Superior temporal gyrus (tissue), 1 donor: Measurements from ENCODE around the gene FAM241A.
A peak's percentile ranks its signal among the peaks of the same experiment; 100 is the strongest.
"Not testable (repeated sequence)": the region's sequence is repeated elsewhere in the genome, so short reads cannot be mapped to it uniquely, and the experiment has no call there.

Source experiments
- DNase-seq: peaks from one replicate; pipeline ENCODE4 v3.0.0-alpha.2; 2016; ENCODE audit errors: extremely low spot score

Gene FAM241A

DNA sequence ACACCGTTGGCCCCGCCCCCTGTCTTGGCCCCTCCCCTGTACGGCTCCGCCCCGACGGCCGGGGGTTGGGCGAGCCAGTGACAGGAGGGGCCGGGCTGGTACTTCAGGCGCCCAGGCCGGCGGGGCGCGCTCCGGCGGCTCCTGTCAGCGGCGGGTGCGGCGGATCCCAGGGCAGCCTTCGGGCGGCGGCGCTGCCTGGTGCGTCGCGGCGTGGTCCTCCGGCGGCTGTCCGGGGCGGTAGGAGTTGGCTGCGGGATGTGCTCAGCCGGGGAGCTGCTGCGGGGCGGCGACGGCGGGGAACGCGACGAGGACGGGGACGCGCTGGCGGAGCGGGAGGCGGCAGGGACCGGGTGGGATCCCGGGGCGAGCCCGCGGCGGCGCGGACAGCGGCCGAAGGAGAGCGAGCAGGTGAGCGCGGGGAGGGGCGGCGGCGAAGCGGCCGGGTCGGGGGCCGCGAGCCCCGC lies at the start of gene FAM241A:
FAM241A (plus strand) TSS at position 129 of the 464 bp plus-strand sequence; CDS start at position 256, 127 bp downstream.
- DNase-seq: no peak

DNA sequence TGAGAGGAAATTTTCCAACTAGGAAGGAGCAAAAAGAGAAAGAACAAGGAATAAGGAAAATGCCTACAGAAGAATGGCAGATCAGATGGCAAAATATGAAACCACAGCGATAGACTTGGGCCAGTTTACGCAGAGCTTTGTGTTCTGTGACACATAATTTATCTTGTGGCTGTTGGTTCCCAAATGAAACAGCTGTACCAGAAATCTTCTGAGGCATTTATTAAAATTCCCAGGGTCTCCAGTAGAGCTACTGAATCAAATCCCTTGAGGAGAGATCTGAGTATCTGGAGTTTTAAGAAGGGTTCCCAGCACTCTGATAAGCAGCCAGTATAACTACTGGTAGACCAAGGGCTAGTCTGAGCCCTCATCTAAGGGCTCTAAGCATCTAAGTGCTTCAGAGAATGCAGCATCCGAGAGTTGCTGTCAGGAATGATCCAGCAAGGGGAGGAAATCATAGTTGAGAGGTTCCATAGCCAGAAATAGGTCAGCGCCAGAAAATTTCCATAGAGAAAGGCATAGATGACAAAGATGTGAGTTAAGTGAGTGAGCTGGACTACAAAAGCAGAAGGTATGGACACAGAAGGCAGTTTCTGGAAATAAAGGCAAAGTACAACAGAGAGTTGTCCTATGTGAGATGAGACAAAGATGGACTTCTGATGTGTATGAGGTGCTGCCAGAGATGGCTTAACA lies 46.3 kb upstream of the FAM241A start:
- DNase-seq: no peak

DNA sequence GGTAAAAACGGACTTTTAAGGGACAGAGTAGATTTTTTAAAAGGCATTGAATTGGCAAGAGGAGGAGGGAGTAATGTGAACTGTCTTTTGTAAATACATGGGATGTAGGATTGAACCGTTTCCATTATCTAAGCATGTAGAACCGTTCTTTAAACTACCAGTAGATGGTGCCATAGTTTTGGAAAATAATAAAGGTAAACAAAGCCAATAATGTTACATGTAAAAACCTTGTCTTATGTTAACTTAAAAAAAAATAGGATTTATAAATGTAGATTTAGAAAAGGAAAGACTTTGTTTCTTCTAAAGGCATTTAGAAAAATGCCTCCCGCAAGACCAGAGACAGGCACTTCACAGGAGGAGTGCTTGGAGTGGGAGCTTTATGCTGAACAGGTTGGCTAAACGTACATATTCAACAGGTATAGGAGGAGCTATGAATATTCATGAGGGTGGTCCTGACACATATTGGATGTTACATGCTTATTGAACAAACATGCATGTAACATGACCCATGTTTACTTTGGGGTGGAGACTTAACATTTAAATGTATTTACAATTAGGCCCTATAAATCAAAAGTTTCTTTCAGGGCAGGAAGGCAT lies 45.5 kb upstream of the FAM241A start:
- DNase-seq: peak; percentile 90

DNA sequence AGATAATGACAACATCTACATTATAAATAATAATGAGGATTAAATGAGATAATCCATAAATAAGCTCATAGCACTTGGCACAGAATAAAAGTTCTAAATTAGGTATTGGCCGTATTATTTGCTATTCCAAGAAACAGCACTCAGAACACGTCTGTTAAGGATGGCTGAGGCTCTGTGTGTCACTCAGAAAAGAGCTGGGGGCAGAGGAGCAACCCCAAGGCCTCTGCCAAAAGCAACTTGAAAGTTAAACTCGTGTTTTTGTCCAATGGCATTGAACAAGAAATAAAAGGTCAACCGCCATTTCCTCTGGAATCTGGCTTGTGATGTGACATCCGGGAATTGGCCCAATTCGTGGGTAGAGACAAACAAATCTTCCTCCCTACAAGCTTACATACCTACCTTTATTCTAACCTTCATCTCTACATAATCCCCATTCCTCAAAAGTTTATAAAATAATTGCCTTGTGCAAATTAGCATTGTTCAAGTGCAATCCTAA lies 42.3 kb upstream of the FAM241A start:
- DNase-seq: no peak

DNA sequence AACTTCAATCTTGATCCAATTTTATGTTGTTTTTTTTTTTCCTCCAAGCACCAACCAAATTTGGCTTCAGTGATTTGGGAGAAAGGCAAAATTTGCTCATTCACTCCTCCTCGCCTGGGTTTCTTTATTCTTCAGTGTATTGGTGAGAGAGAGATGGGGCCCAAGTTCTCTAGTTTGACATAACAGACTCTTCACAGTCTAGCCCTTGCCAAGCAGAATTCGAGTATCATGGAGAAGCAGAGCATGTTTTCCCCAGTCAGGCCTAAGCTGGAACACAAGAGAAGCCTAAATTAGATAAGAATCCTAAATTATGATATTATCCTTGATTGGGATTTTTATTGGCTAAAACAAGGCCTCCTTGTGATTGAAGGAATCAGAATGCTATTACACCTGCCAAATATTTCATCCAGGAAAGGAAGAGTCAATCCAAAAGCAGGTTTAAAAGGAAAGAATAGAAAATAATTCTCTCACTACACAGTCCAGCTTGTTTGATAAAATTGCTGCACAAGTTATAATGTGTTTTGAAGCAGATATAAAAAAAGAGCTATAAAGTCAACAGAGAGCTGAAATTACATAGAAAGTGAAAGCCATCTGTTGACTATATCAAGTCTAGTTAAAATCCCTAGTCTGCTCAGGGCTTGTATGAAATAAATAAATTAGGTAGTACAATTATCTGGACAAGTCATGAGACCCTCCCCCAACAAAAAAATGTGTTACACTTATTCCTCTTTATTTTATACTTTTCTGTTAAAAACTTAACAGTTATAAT lies 39.9 kb upstream of the FAM241A start:
- no peak for DNase-seq

DNA sequence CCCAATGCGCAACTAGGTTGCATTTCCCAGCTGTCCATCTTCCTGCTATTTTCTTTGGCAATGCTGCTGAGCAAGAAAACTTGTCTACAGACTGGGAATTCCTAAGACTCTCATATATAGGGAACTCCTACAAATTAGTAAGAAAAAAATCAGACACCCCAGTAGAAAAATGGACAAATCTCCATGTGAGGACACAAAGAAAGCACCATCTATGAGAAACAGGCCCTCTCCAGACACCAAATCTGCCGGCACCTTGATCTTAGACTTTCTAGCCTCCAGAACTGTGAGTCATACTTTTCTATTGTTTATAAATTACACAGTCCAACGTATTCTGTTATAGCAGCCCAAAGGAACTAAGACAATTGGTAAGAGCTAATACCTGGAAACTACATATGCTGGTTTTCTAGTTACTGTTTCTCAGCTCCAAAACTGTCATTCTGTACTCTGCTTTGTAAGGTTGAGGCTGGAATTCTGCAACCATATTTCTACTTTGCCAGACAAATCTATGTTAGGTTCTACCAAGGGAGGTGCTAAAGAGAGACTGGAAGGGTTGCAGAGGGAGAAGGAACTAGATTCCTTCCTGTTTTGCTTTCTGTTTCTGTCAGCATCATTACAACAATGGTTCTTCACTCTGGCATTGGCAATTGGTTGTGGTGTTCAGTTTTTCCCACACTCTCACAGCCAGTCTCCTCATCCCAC lies 35.7 kb upstream of the FAM241A start:
- DNase-seq: no peak

DNA sequence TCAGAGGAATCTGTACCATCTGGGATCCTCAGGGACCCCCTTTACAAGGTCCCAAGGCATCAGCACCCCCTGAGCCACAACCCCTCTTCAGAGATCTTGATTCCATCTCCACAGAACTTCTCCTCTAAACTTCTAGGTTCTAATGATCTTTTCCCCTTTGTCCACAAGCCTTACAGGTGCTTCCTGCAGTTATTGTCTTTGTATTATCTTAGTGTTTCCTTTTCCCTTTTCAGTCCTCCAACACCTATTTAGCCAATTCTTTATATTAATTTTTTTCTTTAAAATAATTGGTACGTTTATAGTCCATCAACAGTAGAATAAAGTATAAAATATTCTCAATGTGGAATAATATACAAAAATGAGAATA lies 35.2 kb upstream of the FAM241A start:
- no peak for DNase-seq

DNA sequence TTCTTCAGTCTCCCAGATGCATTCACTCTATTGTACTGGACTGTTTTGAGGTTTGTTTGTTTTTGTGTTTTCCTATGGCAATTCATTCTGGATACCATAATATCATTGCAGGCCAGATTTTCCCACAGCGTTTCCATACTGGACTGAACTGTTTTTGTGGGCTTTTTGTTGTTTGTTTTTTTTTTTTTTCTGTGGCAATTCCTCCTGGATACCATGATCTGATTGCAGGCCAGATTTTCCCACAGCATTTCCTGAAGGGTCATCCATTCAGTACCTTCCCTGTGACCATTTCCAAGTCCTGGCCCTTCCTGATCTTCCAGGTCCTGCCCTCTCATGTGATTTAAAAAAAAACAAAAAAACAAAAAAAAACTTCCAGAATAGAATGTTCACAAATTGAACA lies 33.9 kb upstream of the FAM241A start:
- no peak for DNase-seq

DNA sequence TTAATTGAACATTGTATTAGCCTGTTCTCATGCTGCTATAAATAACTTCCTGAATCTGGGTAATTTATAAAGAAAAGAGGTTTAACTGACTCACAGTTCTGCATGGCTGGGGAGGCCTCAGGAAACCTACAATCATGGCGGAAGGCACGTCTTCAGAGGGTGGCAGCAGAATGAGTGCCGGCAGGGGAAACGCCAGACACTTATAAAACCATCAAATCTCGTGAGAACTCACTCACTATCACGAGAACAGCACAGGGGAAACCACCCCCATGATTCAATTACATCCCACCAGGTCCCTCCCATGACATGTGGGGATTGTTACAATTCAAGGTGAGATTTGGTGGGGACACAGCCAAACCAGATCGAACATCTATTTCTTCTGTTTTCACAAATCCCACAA lies 33.2 kb upstream of the FAM241A start:
- not testable (repeated sequence) for DNase-seq

DNA sequence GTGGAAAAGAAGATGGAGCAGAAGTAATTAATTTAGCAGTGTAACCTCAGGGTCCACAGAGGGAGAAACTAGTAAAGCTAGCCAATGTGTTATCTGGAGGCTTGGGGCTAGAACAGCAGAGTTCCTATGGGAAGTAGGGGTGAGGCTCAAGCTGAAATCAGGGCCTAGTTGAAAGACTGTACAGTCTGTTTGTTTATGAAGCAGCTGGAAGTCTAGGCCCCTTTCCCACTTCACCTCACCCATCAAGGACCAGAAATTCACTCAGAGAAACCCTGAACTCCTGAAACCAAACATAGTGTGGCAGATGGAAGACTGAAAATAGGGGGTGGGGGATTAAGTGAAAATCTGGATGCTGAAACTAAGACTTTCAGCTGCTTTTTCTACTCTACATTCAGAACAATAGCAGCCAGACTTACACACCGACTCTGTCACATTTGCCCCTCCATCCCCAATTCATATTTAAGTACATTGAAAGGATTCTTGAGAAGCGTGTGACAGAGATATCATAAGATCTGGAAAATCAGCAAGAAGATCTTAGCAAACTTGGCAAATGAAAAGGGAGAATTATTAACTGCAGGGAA lies 32.6 kb upstream of the FAM241A start:
- no peak for DNase-seq

DNA sequence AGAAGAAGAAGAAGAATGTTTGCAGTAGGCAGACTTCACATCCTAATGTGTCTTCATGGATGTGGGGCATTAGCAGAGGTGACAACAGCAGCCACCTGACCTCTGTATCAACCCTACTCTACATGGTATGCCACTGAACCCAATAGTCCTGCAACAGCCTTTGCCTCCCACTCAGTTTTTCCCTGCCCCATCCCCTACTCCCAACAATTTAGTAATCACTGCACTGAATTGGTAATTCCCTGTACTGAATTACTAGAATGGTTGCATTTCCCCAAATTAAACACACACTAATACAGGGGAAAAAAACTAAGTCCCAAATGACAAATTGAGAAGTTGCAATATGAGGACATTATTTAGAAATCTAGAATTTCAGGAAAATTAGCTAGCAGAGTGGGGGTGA lies 31.4 kb upstream of the FAM241A start:
- DNase-seq: no peak

DNA sequence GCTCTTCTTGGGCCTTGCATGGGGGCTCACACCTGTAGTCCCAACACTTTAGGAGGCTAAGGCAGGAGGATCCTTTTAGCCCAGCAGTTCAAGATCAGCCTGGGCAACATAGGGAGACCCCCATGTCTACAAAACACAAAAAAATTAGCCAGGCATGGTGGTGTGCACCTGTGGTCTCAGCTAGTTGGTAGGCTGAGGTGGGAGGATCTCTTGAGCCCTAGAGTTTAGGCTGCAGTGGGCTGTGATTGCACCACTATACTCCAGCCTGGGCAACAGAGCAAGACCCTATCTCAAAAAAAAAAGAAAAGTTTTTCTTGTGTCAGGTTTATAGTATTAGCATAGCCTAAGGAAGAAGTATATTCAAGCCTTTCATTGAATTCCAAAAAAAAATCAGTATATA lies 30.8 kb upstream of the FAM241A start:
- no peak for DNase-seq

DNA sequence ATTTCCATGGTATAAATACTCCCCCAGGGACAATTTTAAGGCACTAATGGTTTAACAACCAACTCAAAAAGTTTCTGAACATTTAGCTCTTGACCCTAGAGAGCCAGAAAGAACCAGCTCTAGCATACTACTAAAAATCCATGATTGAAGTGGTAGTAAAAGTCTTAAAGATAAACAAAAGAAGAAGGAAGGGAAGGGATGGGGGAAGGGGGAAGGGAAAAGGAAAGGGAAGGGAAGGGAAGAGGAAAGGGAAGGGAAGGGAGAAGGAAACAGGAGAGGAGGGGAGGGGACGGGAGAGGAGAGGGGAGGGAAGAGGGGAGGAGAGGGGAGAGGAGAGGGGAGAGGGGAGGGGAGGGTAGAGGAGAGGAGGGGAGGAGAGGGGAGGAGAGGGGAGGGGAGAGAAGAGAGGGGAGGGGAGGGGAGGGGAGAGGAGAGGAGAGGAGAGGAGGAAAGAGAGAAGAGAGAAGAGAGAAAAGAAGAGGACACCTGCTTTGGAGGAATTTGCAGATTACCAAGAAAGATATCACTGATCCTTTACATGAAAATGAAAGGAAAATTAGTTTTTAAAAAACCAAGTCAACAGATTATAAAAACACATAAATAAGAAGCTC lies 26.4 kb upstream of the FAM241A start:
- no peak for DNase-seq

DNA sequence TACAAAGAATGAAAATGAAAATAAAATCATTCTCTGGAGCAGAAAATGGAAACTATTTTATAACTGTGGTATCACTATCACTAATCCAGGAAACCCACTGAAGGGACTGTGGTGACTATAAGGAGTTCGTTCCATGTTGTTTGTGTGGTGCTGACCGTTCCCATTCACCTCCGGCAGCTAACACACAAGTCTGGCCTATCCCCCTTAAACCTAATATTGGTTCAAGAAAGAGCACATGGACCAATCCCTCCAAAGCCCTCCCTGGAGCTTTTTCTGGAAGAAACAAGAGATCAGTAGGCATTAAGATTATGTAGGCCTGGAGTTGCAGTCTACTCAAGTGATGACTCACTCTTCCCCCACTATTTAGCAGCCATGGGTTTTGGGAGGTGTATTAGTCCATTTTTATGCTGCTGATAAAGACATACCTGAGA lies 25.9 kb upstream of the FAM241A start:
- no peak for DNase-seq

DNA sequence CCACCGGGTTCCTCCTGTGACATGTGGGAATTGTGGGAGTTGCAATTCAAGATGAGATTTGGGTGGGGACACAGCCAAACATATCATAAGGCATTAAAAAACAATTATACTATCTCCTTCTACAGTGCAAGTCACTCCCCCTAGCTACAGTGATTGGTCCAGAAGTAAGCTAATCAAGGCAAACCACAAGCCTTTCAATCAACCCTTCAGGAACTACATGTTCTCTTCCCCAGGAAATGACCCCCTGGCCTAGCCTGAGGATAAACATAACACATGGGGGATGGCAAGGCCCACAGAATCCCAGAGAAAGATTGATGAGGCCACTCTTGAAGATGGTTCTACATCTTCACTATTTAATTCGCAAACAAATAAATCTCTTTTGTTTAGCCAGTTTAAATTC lies 25.2 kb upstream of the FAM241A start:
- DNase-seq: no peak

DNA sequence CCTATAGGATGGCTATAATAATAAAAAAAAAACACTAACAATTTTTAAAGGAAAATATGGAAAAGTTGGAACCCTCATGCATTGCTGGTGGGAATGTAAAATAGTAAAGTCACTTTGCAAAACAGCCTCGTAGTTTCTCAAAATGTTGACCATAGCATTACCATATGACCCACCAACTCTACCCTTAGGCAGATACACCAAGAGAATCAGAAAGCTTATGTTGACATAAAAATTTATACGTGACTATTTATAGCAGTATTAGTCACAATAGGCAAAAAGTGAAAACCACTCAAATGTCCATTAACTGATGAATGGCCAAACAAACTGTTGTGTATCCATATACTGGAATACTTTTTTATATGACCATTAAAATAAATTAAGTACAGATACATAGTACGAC lies 19.8 kb upstream of the FAM241A start:
- no peak for DNase-seq

DNA sequence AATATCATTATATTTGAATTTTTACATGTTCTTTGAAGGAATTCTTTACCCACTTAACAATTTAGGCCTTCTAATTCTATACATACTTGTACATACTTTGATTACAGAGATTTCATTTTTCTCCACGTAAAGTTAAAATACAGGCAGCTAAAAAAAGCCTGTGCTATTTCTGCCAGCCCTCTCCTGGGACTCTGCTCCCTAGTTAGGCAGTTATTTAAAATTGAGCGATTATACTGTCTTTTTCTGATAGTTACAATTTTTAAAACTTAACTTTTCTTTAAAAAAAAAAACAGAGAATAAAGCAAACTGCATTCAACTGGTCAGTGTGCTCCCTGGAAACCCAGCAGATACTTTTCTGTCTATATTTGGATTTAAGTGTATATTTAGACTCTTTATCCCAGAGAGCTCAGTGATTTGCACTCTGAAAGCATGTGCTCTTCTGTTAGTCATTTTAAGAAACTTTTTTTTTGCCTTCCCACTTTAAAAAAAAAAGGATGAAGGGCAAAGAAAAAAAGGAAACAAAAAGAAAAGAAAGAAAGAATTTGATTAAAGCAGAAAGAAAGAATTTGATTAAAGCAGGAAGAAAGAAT lies 18.1 kb upstream of the FAM241A start:
- DNase-seq: no peak

DNA sequence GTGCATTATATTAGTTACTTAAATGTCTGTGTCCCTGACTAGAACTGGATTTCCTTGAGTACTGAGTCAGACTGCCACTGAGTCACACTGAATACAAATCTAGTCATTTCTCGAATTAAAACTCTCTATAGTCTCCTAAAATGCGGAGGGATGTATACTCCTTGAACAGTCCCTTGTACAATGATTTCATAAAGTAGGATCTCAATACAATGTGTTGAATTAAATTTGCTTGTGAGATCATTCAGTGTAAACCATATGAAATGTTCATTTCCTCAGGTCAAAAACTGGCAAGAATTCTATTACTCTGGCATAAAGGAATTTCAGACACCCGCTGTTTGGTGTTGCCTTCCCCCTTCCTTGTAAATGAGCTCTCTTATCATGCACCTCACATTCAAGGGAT lies 17.5 kb upstream of the FAM241A start:
- no peak for DNase-seq

DNA sequence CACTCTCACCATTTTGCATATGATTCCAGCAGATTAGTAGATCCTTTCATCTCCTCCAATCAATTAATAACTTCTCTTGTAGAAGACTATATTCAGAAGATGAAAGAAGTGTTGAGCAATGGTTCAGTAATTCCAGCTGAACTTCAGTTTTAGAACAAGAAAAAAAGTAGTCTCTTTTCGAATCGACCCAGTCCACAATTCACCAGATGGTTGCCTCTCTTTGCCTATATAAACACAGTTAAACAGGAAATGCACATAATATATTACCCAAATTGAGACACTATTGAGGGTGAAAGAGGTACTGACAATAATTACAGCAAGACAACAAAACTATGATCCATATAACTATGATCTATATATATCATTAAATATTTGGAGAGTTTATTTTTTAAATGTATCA lies 16.8 kb upstream of the FAM241A start:
- DNase-seq: no peak

DNA sequence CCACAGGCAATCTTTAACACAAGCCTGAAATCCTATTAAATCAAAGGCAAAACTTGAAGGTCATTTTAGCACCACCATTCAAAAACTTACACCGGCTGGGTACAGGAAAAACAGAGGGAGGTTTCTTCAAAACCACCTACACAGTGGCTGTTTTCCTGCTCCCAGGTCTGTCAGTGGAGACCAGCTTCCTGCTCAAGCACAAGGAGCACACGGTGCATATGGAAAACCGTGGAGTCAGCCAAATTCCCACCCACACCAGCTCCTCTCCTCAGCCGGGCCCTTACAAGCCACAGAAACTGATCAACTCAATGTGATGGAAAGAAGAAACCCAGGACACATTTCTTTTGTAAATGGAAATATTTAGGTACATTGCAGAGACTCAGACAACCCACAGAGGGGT lies 14.3 kb upstream of the FAM241A start:
- no peak for DNase-seq

DNA sequence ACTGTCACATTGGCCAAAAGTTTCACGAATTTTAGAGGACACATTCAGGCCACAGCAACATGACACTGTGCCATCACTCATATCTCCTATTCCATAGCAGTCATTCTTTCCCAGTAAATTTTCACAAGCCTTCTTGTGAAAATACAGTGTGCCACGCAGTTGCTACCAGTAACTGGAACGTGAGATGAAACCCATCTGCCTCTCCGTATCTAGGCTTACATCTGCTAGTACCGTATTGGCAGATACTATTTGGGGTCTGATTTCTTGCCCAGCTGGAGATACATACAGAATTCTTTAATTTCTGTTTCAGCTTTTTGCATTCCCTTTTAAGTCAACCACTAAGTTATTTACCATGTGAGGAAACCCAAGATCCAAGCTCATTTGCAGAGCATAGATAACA lies 8.7 kb upstream of the FAM241A start:
- DNase-seq: no peak
